A673 (cell line): ENCODE measurements around the gene REV3L. TPM values are rescaled to one million over a fixed set of nuclear protein-coding genes. Genes with fewer than 3 reads are reported as not detected.

Experiments
- BruUV-seq: library from RNA; stranded (reverse); fragments of 400-500 nt; replicated peaks from 2 replicates; lab custom pipeline; 2021; lab: Mats Ljungman, UMichigan
- CTCF ChIA-PET: fragments of 300-600 bp; sonication (Branson Sonifier 250); formaldehyde crosslinking; loops from one replicate; lab custom pipeline; 2022; ENCODE audit warnings: antibody characterized with exemption; lab: Charles Lee
- POLR2A ChIA-PET: fragments of 300-600 bp; sonication (Branson Sonifier 250); formaldehyde crosslinking; loops from one replicate; lab custom pipeline; 2022; ENCODE audit warnings: antibody characterized with exemption; ENCODE audit not compliant: low non-redundant PET; lab: Charles Lee
- DNase-seq: peaks from one replicate; pipeline ENCODE4 v3.0.0-alpha.2; 2015; ENCODE audit warnings: low spot score
- H3K27ac ChIP-seq: fragments of 200-600 bp; sonication (generic); 2 replicates; pipeline ENCODE4 v1.5.1; 2016; ENCODE audit warnings: mixed run types, low read depth, mild to moderate bottlenecking, mixed read lengths, antibody characterized with exemption, low read length; ENCODE audit not compliant: poor library complexity, severe bottlenecking
- H3K27me3 ChIP-seq: fragments of 200-600 bp; sonication (generic); replicated peaks from 2 replicates; pipeline ENCODE4 v1.6.1; 2017; ENCODE audit warnings: mixed run types, low read depth, mild to moderate bottlenecking, mixed read lengths, antibody characterized with exemption, low read length; ENCODE audit not compliant: insufficient read depth, poor library complexity
- H3K36me3 ChIP-seq: fragments of 200-600 bp; sonication (generic); 2 replicates; pipeline ENCODE4 v1.6.1; 2016; ENCODE audit warnings: mixed run types, mild to moderate bottlenecking, mixed read lengths, antibody characterized with exemption, low read length; ENCODE audit not compliant: insufficient read depth, poor library complexity, severe bottlenecking
- H3K4me1 ChIP-seq: fragments of 200-600 bp; sonication (generic); 2 replicates; pipeline ENCODE4 v1.6.1; 2017; ENCODE audit warnings: mixed run types, mild to moderate bottlenecking, mixed read lengths, antibody characterized with exemption, low read length; ENCODE audit not compliant: insufficient read depth, poor library complexity, severe bottlenecking
- H3K4me3 ChIP-seq: fragments of 200-600 bp; sonication (generic); 2 replicates; pipeline ENCODE4 v1.5.1; 2016; ENCODE audit warnings: low read depth, mixed run types, mild to moderate bottlenecking, mixed read lengths, low read length; ENCODE audit not compliant: poor library complexity, severe bottlenecking
- H3K9me3 ChIP-seq: fragments of 200-600 bp; sonication (generic); 2 replicates; pipeline ENCODE4 v1.6.1; 2016; ENCODE audit warnings: mixed run types, low read depth, mild to moderate bottlenecking, mixed read lengths, antibody characterized with exemption, low read length; ENCODE audit not compliant: poor library complexity, severe bottlenecking
- CTCF ChIP-seq: fragments of 300-800, 200-600 bp; sonication (generic); conservative IDR thresholded peaks from 2 replicates; pipeline ENCODE4 v1.5.1; 2017; ENCODE audit warnings: low read depth, mild to moderate bottlenecking, antibody characterized with exemption, low read length, moderate library complexity, mixed read lengths
- EZH2 ChIP-seq: fragments of 200-600 bp; sonication (generic); IDR thresholded peaks from 2 replicates; pipeline ENCODE4 v1.6.1; 2017; ENCODE audit warnings: borderline replicate concordance, low read depth, mild to moderate bottlenecking, mixed read lengths, antibody characterized with exemption, low read length; ENCODE audit not compliant: poor library complexity, severe bottlenecking
- intact Hi-C: fragments of 100-400 bp; cut with micrococcal nuclease; formaldehyde crosslinking; loops from one replicate; pipeline ENCODE4 v1.10.0; 2022; ENCODE audit not compliant: unreplicated experiment
- total RNA-seq: library from RNA; stranded (reverse); gene quantifications from 2 replicates; pipeline ENCODE4 v1.2.3, GENCODE V29; 2021

The REV3L gene
- total RNA-seq, 1 experiment from 2014 or later, result 24.0 TPM

DNA sequence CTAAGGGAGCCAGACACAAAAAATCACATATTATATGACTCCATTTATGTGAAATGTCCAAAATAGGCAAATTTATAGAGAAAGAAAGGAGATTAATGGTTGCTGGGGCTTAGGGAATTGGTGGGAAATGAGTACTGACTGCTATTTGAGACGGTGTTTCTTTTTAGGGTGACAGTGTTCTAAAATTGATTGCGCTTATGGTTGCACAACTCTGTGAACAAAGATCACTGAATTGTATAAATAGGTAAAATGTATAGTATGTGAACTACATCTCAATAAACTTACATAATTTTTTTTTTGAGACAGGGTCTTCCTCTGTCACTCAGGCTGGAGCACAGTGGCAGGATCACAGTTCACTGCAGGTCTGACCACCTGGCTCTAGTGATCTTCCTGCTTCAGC, 45.4 kb downstream of the REV3L start:
- no peak for DNase-seq
- Histone ChIP-seq H3K36me3 (no peaks in the 10 kb centered on the region), H3K4me3 (no peak overlapping the region), H3K27me3 (no peaks in the 10 kb centered on the region), H3K9me3 (peaks cover 8% of the 10 kb centered on the region), H3K4me1 (peaks cover 5% of the 10 kb centered on the region), H3K27ac (no peak overlapping the region)
- BruUV-seq, result no TSS peak
- POLR2A ChIA-PET, result no interaction called here
- intact Hi-C loops, result no loop called here
- CTCF ChIA-PET, result no interaction called here
- TF ChIP-seq CTCF, result no peak
- no peak for TF ChIP-seq EZH2

- POLR2A ChIA-PET, result no interaction called here
- Histone ChIP-seq H3K9me3 (peaks cover 28% of the 10 kb centered on the region), H3K36me3 (no peaks in the 10 kb centered on the region), H3K4me1 (peaks cover 5% of the 10 kb centered on the region), H3K27me3 (no peaks in the 10 kb centered on the region), H3K27ac (no peak overlapping the region), H3K4me3 (no peak overlapping the region)
- intact Hi-C loops, result no loop called here
- BruUV-seq, result no TSS peak
- no peak for DNase-seq
- TF ChIP-seq EZH2 (no peak), CTCF (no peak)
- CTCF ChIA-PET, result no interaction called here
Observed at GRCh38 chr6:111432511-111432910, 50.5 kb downstream of the REV3L start.

DNA sequence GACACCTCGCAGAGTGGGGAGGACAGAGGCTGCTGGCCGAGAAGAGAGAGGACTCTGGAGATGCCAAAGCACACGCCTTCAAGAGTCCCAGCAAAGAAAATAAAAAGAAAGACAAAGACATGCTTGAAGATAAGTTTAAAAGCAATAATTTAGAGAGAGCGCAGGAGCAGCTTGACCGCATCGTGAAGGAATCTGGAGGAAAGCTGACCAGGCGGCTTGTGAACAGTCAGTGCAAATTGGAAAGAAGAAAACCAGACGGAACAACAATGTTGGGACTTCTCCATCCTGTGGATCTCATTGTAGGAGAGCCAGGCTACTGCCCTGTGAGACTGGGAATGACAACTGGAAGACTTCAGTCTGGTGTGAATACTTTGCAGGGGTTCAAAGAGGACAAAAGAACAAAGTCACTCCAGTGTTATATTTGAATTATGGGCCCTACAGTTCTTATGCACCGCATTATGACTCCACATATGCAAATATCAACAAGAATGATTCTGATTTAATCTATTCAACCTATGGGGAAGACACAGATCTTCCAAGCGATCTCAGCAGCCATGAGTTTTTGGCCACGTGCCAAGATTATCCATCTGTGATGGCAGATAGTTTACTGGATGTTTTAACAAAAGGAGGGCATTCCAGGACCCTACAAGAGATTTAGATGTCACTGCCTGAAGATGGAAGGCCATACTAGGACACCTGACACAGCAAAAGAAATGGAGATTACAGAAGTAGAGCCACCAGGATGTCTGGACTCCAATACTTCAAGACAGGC, 52.2 kb downstream of the REV3L start:
- intact Hi-C loops, result no loop called here
- TF ChIP-seq EZH2 (no peak), CTCF (no peak)
- Histone ChIP-seq H3K4me1 (peaks cover 5% of the 10 kb centered on the region), H3K9me3 (peaks cover 28% of the 10 kb centered on the region), H3K4me3 (no peak overlapping the region), H3K27ac (no peak overlapping the region), H3K36me3 (no peaks in the 10 kb centered on the region), H3K27me3 (no peaks in the 10 kb centered on the region)
- ChIA-PET CTCF (no interaction called here), POLR2A (no interaction called here)
- no TSS peak for BruUV-seq
- DNase-seq, result no peak
